ENCODE data around the gene PPP1R13B. TPM values are rescaled to one million over a fixed set of nuclear protein-coding genes. Genes with fewer than 3 reads are reported as not detected.
"Not testable (repeated sequence)": the region's sequence is repeated elsewhere in the genome, so short reads cannot be mapped to it uniquely, and the experiment has no call there.

The PPP1R13B gene
- total RNA-seq, 4 donors from 2014 or later: 10.7 to 48.3 (median 23.3) TPM

GRCh38 chr14:103849151-103849886 is 1.9 kb upstream of the PPP1R13B start:
- 77 to 78% methylated on average over 13 of the region's 13 CpGs for WGBS, 2 donors
- Histone ChIP-seq H3K4me3 (no peak overlapping the region), H3K27ac (peak overlapping the region in 2 of 4 donors; percentile 79 to 80)

GRCh38 chr14:103848175-103849077 is 1.1 kb upstream of the PPP1R13B start:
- TF ChIP-seq EP300 (IDR thresholded peaks at IDR 0.05) (no peak), POLR2A (IDR thresholded peaks at IDR 0.05) (no peak), CTCF (IDR thresholded peaks at IDR 0.05) (no peak)
- Histone ChIP-seq H3K4me3 (peak overlapping the region; percentile 36 to 76 (median 67)), H3K4me1 (peaks cover 0 to 23% (median 15%) of the 10 kb centered on the region in 4 donors), H3K36me3 (no peaks in the 10 kb centered on the region), H3K27ac (peak overlapping the region; percentile 53 to 85 (median 80)), H3K9me3 (no peaks in the 10 kb centered on the region), H3K27me3 (no peaks in the 10 kb centered on the region)
- DNase-seq (ENCODE audit: low spot score in 2 of 2): no peak
- WGBS, 2 donors: 21 to 27% methylated on average over 30 to 36 of the region's 57 CpGs

More at GRCh38 chr14:103849151-103849886, 1.9 kb upstream of the PPP1R13B start:
- no peak for DNase-seq (ENCODE audit: low spot score in 2 of 2)
- peaks cover 0 to 23% (median 15%) of the 10 kb centered on the region in 4 donors for H3K4me1 ChIP-seq
- no peaks in the 10 kb centered on the region for H3K36me3 ChIP-seq
- H3K27me3 ChIP-seq: no peaks in the 10 kb centered on the region
- no peaks in the 10 kb centered on the region for H3K9me3 ChIP-seq
- TF ChIP-seq POLR2A (IDR thresholded peaks at IDR 0.05): no peak

- H3K27ac ChIP-seq: peak overlapping the region in 3 of 4 donors; percentile 62 to 85 (median 76)
- H3K9me3 ChIP-seq: no peaks in the 10 kb centered on the region
- no peaks in the 10 kb centered on the region for H3K27me3 ChIP-seq
- 2 to 3% methylated on average over 18 to 45 of the region's 95 CpGs for WGBS, 2 donors
- peak overlapping the region; percentile 52 to 70 (median 60) for H3K4me3 ChIP-seq
- H3K36me3 ChIP-seq: no peaks in the 10 kb centered on the region
- DNase-seq (ENCODE audit: low spot score in 2 of 2): no peak
- TF ChIP-seq CTCF (IDR thresholded peaks at IDR 0.05): no peak
- no peak for TF ChIP-seq POLR2A (IDR thresholded peaks at IDR 0.05)
- no peak for TF ChIP-seq EP300 (IDR thresholded peaks at IDR 0.05)
- peaks cover 0 to 23% (median 15%) of the 10 kb centered on the region in 4 donors for H3K4me1 ChIP-seq
These were observed 578 bp downstream of the PPP1R13B start for GRCh38 chr14:103846543-103847450.

- Histone ChIP-seq H3K36me3 (no peaks in the 10 kb centered on the region), H3K27me3 (no peaks in the 10 kb centered on the region), H3K27ac (peak overlapping the region in 1 of 4 donors; percentile 31), H3K9me3 (no peaks in the 10 kb centered on the region), H3K4me3 (peak overlapping the region in 2 of 4 donors; percentile 56 to 70), H3K4me1 (peaks cover 0 to 23% (median 15%) of the 10 kb centered on the region in 4 donors)
- DNase-seq (ENCODE audit: low spot score in 2 of 2): no peak
- 46 to 51% methylated on average over 8 of the region's 8 CpGs for WGBS, 2 donors
- TF ChIP-seq EP300 (IDR thresholded peaks at IDR 0.05): no peak
- TF ChIP-seq POLR2A (IDR thresholded peaks at IDR 0.05): no peak
- TF ChIP-seq CTCF (IDR thresholded peaks at IDR 0.05): no peak
These were observed 1.3 kb downstream of the PPP1R13B start for GRCh38 chr14:103846097-103846496.

- H3K4me1 ChIP-seq: peaks cover 0 to 23% (median 15%) of the 10 kb centered on the region in 4 donors
- TF ChIP-seq CTCF (IDR thresholded peaks at IDR 0.05) (no peak), EP300 (IDR thresholded peaks at IDR 0.05) (no peak), POLR2A (IDR thresholded peaks at IDR 0.05) (no peak)
- 90 to 92% methylated on average over 5 of the region's 5 CpGs for WGBS, 2 donors
- no peak overlapping the region for H3K4me3 ChIP-seq
- no peak for DNase-seq (ENCODE audit: low spot score in 2 of 2)
- H3K36me3 ChIP-seq: no peaks in the 10 kb centered on the region
- no peaks in the 10 kb centered on the region for H3K27me3 ChIP-seq
- no peak overlapping the region for H3K27ac ChIP-seq
- H3K9me3 ChIP-seq: no peaks in the 10 kb centered on the region
These were observed 2.0 kb downstream of the PPP1R13B start for GRCh38 chr14:103845327-103845726.

- H3K27ac ChIP-seq; H3K27me3 ChIP-seq; H3K9me3 ChIP-seq; DNase-seq (ENCODE audit: low spot score in 2 of 2); H3K4me3 ChIP-seq; H3K4me1 ChIP-seq; H3K36me3 ChIP-seq: not testable (repeated sequence)
- WGBS, 2 donors: 94% methylated on average over 12 of the region's 12 CpGs
These were observed 6.1 kb downstream of the PPP1R13B start for GRCh38 chr14:103841265-103841664.
